Panc1 (cell line): ENCODE measurements around the gene PLB1. TPM values are rescaled to one million over a fixed set of nuclear protein-coding genes. Genes with fewer than 3 reads are reported as not detected.
A peak's percentile ranks its signal among the peaks of the same experiment; 100 is the strongest.

Experiments used
- ATAC-seq: fragments of 200-7000 bp; cut with Tn5 transposase; 2 replicates; pipeline ENCODE4 v1.9.1; 2020; ENCODE audit warnings: mild to moderate bottlenecking, moderate library complexity
- Bru-seq: library from RNA; stranded (reverse); fragments of 400-500 nt; gene quantifications from one replicate; lab custom pipeline; 2021; lab: Mats Ljungman, UMichigan
- BruChase-seq, 2 experiments: library from RNA; stranded (reverse); fragments of 400-500 nt; gene quantifications; one replicate each; lab custom pipeline; 2021; lab: Mats Ljungman, UMichigan
- BruUV-seq: library from RNA; stranded (reverse); fragments of 400-500 nt; replicated peaks from 2 replicates; lab custom pipeline; 2021; lab: Mats Ljungman, UMichigan
- CTCF ChIA-PET: fragments of 300-600 bp; sonication (Branson Sonifier 250); formaldehyde crosslinking; loops from one replicate; lab custom pipeline; 2022; ENCODE audit warnings: antibody characterized with exemption; lab: Charles Lee
- POLR2A ChIA-PET: fragments of 300-600 bp; sonication (Branson Sonifier 250); formaldehyde crosslinking; loops from one replicate; lab custom pipeline; 2022; ENCODE audit warnings: antibody characterized with exemption; lab: Charles Lee
- DNase-seq: peaks from one replicate; pipeline ENCODE4 v3.0.0-alpha.2; 2010; ENCODE audit warnings: low read depth, low spot score
- H3K27ac ChIP-seq: 2 replicates; pipeline ENCODE4 v1.5.1; 2011; ENCODE audit warnings: mild to moderate bottlenecking, low read length, inconsistent platforms
- H3K27me3 ChIP-seq: fragments of 200-500 bp; sonication (Bioruptor generic); 2 replicates; pipeline ENCODE4 v1.6.0; 2014; ENCODE audit warnings: low read length, inconsistent platforms; ENCODE audit not compliant: control insufficient read depth, insufficient read depth
- H3K36me3 ChIP-seq: fragments of 200-500 bp; sonication (Bioruptor generic); 2 replicates; pipeline ENCODE4 v1.5.1; 2014; ENCODE audit warnings: inconsistent platforms, mild to moderate bottlenecking, low read length, moderate library complexity; ENCODE audit not compliant: control insufficient read depth, insufficient read depth
- H3K4me1 ChIP-seq: 2 replicates; pipeline ENCODE4 v1.5.1; 2011; ENCODE audit warnings: inconsistent platforms, mild to moderate bottlenecking, low read length, moderate library complexity; ENCODE audit not compliant: control insufficient read depth, insufficient read depth
- H3K4me3 ChIP-seq, 2 experiments: 2 replicates each; pipeline ENCODE4 v1.5.1; 2011 to 2012; ENCODE audit warnings: low read depth in 2 of 2, low read length in 2 of 2, mild to moderate bottlenecking in 2 of 2, inconsistent platforms in 1 of 2, moderate library complexity in 1 of 2
- H3K9me3 ChIP-seq: fragments of 200-500 bp; sonication (Bioruptor generic); 2 replicates; pipeline ENCODE4 v1.5.1; 2014; ENCODE audit warnings: low read depth, mild to moderate bottlenecking, inconsistent platforms, low read length, moderate library complexity; ENCODE audit not compliant: control insufficient read depth, insufficient read depth
- CTCF ChIP-seq: fragments of 450-650 bp; IDR thresholded peaks from 2 replicates; pipeline ENCODE4 v1.5.1; 2017; ENCODE audit warnings: mild to moderate bottlenecking
- POLR2AphosphoS5 ChIP-seq: IDR thresholded peaks from 2 replicates; pipeline ENCODE4 v1.6.1; 2012; ENCODE audit warnings: mild to moderate bottlenecking, low read depth, low read length, moderate library complexity
- REST ChIP-seq, 2 experiments: IDR thresholded peaks; 2 replicates each; pipeline ENCODE4 v1.6.1; 2011 to 2012; ENCODE audit warnings: low read depth in 2 of 2, control low read depth in 1 of 2, low read length in 1 of 2, mild to moderate bottlenecking in 1 of 2, moderate library complexity in 1 of 2; ENCODE audit not compliant: insufficient read depth in 1 of 2
- SIN3A ChIP-seq: IDR thresholded peaks from 2 replicates; pipeline ENCODE4 v1.6.1; 2012; ENCODE audit warnings: low read depth, mild to moderate bottlenecking, low read length, moderate library complexity, borderline replicate concordance; ENCODE audit not compliant: insufficient read depth
- TCF7L2 ChIP-seq: IDR thresholded peaks from 2 replicates; pipeline ENCODE4 v1.6.1; 2011; ENCODE audit warnings: mild to moderate bottlenecking, low read depth, low read length, inconsistent platforms
- in situ Hi-C: cut with HindIII; loops from 2 replicates; pipeline ENCODE4 v1.10.0; 2016; ENCODE audit warnings: low sequenced_read_pairs, low pct_unique_long_range_greater_than_20kb
- intact Hi-C: fragments of 100-400 bp; cut with micrococcal nuclease; formaldehyde crosslinking; loops from one replicate; pipeline ENCODE4 v1.10.0; 2022; ENCODE audit not compliant: unreplicated experiment
- long read RNA-seq: library from polyadenylated mRNA; unstranded; transcript quantifications from one replicate; pipeline ENCODE4 v2.0.0, GENCODE V29; 2021; ENCODE audit not compliant: unreplicated experiment
- polyA plus RNA-seq: library from polyadenylated mRNA; unstranded; fragments of >200 nt; gene quantifications from one replicate; pipeline ENCODE4 v1.2.1, GENCODE V29; 2012; ENCODE audit warnings: missing spikeins; ENCODE audit not compliant: insufficient read length
- total RNA-seq: library from RNA; stranded (reverse); gene quantifications from one replicate; pipeline ENCODE4 v1.2.1, GENCODE V29; 2021; ENCODE audit not compliant: unreplicated experiment

PLB1 gene
- 0.80 TPM for total RNA-seq
- polyA plus RNA-seq: 0.06 TPM
- Bru-seq, nascent RNA: percentile 14 among the genes with signal in this experiment
- percentile 15 among the genes with signal in this experiment for BruChase-seq, experiment 1, labeled RNA remaining after a 2-hour chase
- BruChase-seq, experiment 2, labeled RNA remaining after a 6-hour chase: percentile 12 among the genes with signal in this experiment
- long read RNA-seq, partial matches to known transcripts: 0 of 2 reads
- long read RNA-seq, other reads (novel, unspliced or antisense): 2 of 2 reads

- in situ Hi-C loops (no loop called here), intact Hi-C loops (no loop called here)
- H3K4me1 ChIP-seq: no peaks in the 10 kb centered on the region
- no peaks in the 10 kb centered on the region for H3K9me3 ChIP-seq
- DNase-seq (no peak), ATAC-seq (no peak)
- ChIA-PET POLR2A (no interaction called here), CTCF (no interaction called here)
- no TSS peak for BruUV-seq
- H3K4me3 ChIP-seq: no peak within 1 kb of the TSS
- TF ChIP-seq SIN3A: no peak
- no peak for TF ChIP-seq REST (IDR thresholded peaks at IDR 0.05; ENCODE audit: insufficient read depth in 1 of 2, low read depth in 2 of 2, low read length in 1 of 2)
- no peak for TF ChIP-seq CTCF
- H3K27ac ChIP-seq: no peak within 1 kb of the TSS
- H3K36me3 ChIP-seq: no peaks in the 10 kb centered on the region
- no peaks in the 10 kb centered on the region for H3K27me3 ChIP-seq
Measured at GRCh38 chr2:28495551-28496250, at the start of gene PLB1. TSS of gene PLB1 (plus strand) at chr2:28496060. CDS start at chr2:28496115, 55 bp downstream.

- Histone ChIP-seq H3K9me3 (no peaks in the 10 kb centered on the region), H3K27me3 (no peaks in the 10 kb centered on the region), H3K4me1 (peaks cover 5% of the 10 kb centered on the region; the same call in 1 of the 2 replicates), H3K27ac (no peak overlapping the region), H3K36me3 (no peaks in the 10 kb centered on the region), H3K4me3 (no peak overlapping the region)
- in situ Hi-C loops (no loop called here), intact Hi-C loops (no loop called here)
- DNase-seq (no peak), ATAC-seq (no peak)
- no TSS peak for BruUV-seq
- POLR2A ChIA-PET: no interaction called here
- CTCF ChIA-PET: no interaction called here
- no peak for TF ChIP-seq SIN3A
- no peak for TF ChIP-seq POLR2AphosphoS5
- TF ChIP-seq TCF7L2: no peak
- no peak for TF ChIP-seq CTCF
- no peak for TF ChIP-seq REST (IDR thresholded peaks at IDR 0.05; ENCODE audit: insufficient read depth in 1 of 2, low read depth in 2 of 2, low read length in 1 of 2)
Measured at GRCh38 chr2:28446531-28446930, 49.3 kb upstream of the PLB1 start.
